KOPT-K1 (cell line): ENCODE measurements around the gene SATB1.
"Not testable (repeated sequence)": the region's sequence is repeated elsewhere in the genome, so short reads cannot be mapped to it uniquely, and the experiment has no call there.

Source experiments
- H3K27ac ChIP-seq: fragments of 200-600 bp; sonication (generic); 2 replicates; pipeline ENCODE4 v1.5.1; 2016; ENCODE audit warnings: antibody characterized with exemption, mild to moderate bottlenecking, low read depth, low read length; ENCODE audit not compliant: poor library complexity, severe bottlenecking
- H3K36me3 ChIP-seq: fragments of 200-600 bp; sonication (generic); 2 replicates; pipeline ENCODE4 v1.5.1; 2017; ENCODE audit warnings: antibody characterized with exemption, mild to moderate bottlenecking, low read length, moderate library complexity; ENCODE audit not compliant: insufficient read depth
- H3K9me3 ChIP-seq: fragments of 200-600 bp; sonication (generic); 2 replicates; pipeline ENCODE4 v1.5.1; 2017; ENCODE audit warnings: antibody characterized with exemption, low read length, mild to moderate bottlenecking; ENCODE audit not compliant: insufficient read depth, poor library complexity, severe bottlenecking

The SATB1 gene

DNA sequence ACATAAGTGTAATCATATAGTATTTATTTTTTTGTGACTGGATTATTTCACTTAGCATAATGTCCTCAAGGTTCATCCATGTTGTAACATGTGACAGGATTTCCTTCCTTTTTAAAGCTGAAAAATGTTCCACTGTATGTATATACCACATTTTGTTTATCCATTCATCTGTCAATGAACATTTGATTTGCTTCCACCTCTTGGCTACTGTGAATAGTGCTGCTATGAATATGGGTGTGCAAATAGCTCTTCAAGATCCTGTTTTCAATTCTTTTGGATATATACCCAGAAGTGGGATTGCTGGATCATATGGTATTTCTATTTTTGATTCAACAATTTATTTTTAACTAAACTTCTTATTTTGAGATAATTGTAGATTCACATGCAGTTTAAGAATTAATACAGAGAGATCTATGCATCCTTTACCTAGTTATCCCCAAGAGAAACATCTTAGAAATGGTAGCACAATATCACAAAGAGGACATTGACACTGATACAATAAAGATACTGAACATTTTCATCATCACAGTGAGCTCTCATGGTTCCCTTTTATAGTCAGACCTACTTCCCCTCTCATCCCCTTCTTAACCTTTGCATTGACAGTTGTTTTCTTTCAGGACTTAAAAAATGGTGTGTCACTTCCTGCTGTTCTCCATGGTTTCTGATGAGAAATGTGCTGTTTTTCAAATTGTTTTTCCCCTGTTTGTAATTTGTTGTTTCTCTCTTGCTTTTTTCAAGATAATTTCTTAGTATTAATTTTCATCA is 90.1 kb downstream of the SATB1 start:
- peak overlapping the region; percentile 4 for H3K27ac ChIP-seq
- peaks cover 11% of the 10 kb centered on the region for H3K9me3 ChIP-seq
- no peaks in the 10 kb centered on the region for H3K36me3 ChIP-seq

GRCh38 chr3:18330772-18331441 is 94.2 kb downstream of the SATB1 start:
- H3K36me3 ChIP-seq = not testable (repeated sequence)

GRCh38 chr3:18308096-18308650 is 117.0 kb downstream of the SATB1 start:
- Histone ChIP-seq H3K27ac (no peak overlapping the region), H3K9me3 (no peaks in the 10 kb centered on the region), H3K36me3 (no peaks in the 10 kb centered on the region)

More at GRCh38 chr3:18330772-18331441, 94.2 kb downstream of the SATB1 start:
- H3K9me3 ChIP-seq = peaks cover 11% of the 10 kb centered on the region
- not testable (repeated sequence) for H3K27ac ChIP-seq

DNA sequence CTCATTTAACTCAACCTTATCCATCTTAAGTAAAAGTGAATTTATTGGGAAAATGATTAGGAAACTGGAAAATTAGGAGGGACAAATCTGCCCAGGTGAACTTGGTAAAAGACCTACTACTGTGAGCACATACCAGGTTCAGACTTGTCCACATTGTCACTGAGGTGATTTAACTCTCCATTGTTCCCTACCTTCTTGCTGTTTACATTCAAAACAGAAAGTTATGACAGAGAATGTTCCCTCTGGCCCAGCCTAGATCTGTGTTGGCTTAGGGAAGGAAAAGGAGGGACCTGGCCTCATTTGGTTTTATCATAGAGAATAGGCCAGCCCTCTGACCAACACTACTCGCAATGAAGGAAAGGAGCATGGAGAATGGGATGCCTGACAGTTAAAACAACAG is 117.6 kb downstream of the SATB1 start:
- Histone ChIP-seq H3K27ac (no peak overlapping the region), H3K9me3 (no peaks in the 10 kb centered on the region), H3K36me3 (no peaks in the 10 kb centered on the region)

- H3K27ac ChIP-seq = no peak overlapping the region
- H3K9me3 ChIP-seq = peaks cover 19% of the 10 kb centered on the region
- H3K36me3 ChIP-seq = no peaks in the 10 kb centered on the region; the same call in 1 of the 2 replicates
Measured at GRCh38 chr3:18302517-18302916, 122.6 kb downstream of the SATB1 start.

DNA sequence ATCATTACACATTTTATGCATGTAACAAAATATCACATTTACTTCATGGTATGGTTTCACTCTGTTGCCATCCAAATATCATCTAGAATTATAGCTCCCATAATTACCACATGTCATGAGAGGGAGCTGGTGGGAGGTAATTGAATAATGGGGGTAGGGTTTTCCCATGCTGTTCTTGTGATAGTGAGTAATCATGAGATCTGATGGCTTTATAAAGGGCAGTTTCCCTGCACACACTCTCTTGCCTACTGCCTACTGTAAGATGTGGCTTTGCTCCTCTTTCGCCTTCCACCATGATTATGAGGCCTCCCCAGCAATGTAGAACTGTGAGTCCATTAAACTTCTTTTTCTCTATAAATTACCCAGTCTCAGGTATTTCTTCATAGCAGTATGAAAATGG is 123.4 kb downstream of the SATB1 start:
- Histone ChIP-seq H3K27ac (no peak overlapping the region), H3K9me3 (peaks cover 26% of the 10 kb centered on the region), H3K36me3 (no peaks in the 10 kb centered on the region; the same call in 1 of the 2 replicates)

DNA sequence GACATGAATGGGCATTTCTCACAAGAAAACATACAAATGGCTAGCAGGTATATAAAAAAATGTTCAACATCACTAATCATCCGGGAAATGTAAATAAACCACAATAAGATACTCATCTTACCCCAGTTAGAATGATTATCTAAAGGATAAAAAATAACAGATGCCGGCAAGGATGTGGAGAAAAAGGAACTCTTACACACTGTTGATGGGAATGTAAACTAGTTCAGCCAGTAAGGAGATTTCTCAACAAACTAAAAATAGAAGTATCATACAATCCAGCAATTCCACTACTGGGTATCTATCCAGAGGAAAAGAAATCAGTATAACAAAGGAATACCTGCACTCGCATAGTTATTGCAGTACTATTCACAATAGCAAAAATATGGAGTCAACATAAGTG is 124.2 kb downstream of the SATB1 start:
- no peak overlapping the region for H3K27ac ChIP-seq
- no peaks in the 10 kb centered on the region; the same call in 1 of the 2 replicates for H3K36me3 ChIP-seq
- peaks cover 35% of the 10 kb centered on the region for H3K9me3 ChIP-seq

DNA sequence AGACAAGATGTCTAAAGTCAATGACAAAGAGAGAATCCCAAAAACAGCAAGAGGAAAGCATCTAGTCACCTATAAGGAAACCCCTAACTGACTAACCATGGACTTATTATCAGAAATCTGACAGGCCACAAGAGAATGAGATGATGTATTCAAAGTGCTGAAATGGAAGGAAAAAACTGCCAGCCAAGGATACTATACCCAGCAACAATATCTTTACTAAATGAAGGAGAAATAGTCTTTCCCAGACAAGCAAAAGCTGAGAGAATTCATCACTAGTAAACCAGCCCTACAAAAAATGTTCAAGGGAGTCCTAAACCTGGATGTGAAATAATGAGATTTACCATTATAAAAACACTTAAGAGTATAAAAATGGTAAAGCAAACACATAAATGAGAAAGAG is 128.0 kb downstream of the SATB1 start:
- Histone ChIP-seq H3K36me3 (no peaks in the 10 kb centered on the region), H3K27ac (no peak overlapping the region), H3K9me3 (peaks cover 47% of the 10 kb centered on the region)
